Measurements from ENCODE around the gene TSPAN9. TPM values are rescaled to one million over a fixed set of nuclear protein-coding genes. Genes with fewer than 3 reads are reported as not detected.
A peak's percentile ranks its signal among the peaks of the same experiment; 100 is the strongest.

The TSPAN9 gene
- total RNA-seq, 1 donor from 2014 or later, result 8.4 TPM

- peak; percentile 76 for DNase-seq
Observed at GRCh38 chr12:3252450-3252891, 175.3 kb downstream of the TSPAN9 start.

DNA sequence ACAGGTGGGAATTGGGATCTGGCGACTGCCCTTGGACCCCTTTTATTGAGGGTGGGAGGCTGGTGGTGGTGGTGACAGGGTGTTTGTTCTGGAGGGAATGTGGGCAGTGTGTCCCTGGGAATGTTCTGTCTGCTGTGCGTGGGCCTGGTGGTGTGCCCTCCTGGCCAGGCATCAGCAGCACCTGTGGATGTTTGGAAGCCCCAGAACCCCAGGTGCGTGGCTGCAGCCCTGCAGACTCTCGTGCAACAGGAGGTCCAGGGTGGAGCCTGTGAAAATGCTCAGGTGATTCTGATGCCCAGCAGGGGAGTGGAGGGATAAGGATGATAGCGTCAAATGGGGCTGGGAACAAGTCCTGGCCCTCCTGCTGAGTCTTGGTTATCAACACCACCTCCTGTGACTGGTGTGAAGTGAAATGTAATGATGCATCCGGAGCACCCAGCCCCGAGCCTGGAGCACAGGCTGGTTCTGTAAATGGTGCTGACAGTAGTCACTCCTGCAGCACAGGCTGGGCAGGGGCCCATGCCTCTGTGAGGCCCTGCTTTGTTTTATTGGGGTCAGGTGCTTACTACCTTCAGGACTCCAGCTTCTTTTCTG, 176.6 kb downstream of the TSPAN9 start:
- DNase-seq, result no peak

DNA sequence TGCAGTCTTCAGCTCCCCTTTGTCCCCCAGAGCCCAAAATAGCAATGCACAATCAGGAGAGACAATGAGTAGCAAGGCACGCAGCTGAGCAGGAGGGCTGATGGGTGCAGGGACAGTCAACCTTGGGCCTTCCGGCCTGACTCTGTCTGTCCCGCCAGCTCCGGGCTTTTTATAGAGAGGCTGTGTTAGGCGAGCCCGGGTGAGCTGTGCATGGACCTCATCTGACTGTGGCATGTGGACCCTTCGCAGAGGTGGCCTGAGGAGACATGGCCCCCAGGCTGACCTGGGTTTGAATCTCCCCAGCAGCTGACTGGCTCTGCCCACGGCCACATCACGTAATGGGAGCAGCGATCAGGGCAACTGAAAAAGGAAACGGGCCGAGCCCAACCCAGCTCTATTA, 177.9 kb downstream of the TSPAN9 start:
- no peak for DNase-seq

DNA sequence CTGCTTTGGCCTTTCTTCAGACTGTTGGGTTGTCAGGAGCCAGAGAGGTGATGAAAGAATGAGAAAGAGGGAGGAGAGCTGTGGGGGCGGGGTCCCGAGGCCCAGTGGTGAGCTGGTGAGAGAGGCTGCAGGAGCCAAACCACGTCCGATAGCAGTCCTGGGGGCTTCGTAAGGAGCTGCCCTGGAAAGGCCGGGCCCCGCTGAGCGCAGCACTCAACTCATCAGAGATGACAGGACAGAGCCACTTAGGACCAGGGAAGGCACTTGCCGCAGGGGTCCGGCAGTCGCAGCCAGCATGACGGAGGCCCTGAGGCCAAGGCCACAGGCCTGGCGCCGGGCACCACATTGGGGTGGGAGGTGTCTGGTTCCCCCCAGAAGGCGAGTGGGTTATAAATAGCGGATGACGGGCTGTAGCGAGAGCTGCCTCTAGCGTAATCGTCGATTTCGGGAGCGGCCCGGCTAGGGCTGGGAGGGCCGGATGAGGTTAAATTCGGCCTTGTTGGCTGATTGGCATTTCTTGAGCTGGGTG, 179.0 kb downstream of the TSPAN9 start:
- DNase-seq, result no peak

DNA sequence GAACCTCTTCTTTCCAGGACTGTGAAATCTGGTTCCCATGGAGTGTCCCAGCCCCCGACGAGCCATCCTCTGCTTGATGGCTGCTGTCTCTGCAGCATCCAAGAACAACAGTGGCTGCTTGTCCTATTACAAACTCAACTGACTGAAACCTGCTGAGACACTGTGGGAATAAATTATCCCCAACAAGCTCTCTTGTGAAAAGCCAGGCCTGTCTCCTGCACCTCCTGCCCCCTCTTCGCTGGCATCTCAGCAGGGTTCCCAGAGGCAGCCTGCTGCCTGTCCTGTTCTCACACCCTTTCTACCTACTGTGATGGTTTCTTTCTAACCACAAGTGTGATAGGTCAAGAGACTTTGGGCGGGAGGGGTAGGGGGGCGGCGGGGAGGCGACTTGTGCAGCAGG, 180.2 kb downstream of the TSPAN9 start:
- DNase-seq, result no peak

DNA sequence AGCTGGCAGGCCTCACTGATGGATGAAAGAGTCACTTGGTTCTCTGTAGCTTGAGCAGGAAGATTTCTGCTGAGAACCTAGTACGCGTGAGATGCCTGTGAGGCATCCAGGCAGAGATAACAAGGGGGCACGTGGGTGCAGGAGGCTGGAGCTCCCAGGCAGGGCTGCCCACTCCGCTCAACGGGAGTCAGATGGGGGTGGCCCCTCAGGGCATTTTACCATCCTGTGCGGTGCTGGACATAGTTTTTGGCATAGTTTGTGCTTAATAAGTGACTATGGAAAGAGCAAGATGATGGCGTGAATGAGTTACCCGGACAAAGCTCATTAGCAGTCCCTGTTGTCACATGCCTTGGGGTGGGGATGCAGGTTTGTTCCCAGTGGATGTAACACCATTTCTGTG, 182.8 kb downstream of the TSPAN9 start:
- no peak for DNase-seq

GRCh38 chr12:3261782-3262359, 184.7 kb downstream of the TSPAN9 start:
- DNase-seq, result no peak

- no peak for DNase-seq
Observed at GRCh38 chr12:3262470-3262869, 185.3 kb downstream of the TSPAN9 start.

- no peak for DNase-seq
Observed at GRCh38 chr12:3263282-3263681, 186.1 kb downstream of the TSPAN9 start.

DNA sequence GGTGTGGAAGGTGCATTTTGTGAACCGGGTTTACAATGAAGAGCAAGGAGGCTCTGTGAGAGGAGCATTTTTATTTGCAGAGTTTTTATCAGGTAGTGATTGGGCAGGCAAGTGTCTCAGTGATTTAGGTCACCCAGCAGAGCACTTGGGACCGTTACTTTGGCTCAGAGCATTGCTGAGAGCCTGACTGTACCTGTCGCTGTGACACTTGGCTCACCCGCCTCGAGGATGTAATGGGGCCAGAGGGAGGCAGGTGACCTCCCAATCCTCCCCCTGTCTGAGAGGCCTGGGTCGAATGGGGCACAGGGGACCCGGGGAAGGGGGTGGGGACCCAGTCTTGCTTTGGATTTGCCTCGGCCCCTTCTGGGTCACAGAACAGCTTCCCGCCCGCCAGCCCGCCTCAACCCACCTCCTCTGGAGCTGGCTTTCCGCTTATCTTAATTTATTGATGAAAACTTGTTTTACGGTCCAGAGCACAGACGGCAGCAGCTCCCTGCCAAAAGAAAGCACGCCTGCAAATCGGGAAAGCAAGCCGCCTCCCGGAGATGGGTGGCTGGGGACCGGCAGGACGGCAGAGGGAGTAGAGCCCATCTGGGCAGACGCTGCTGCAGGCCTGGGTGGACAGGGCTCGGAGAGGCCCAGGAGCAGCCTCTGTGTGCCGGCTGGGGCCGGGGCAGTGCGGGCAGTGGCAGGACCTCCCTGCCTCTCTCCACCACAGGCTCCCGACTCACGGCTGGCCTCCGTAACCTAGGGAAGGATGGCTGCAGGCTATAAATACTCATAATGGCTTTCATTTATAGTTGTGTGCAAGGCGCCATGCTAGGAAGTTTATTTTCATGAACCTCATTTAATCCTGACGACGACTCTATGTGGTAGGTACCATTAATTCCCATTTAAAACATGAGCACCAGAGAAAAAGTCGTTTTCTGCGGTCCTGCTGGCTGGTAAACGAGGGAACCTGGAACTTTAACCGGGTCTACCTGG, 187.1 kb downstream of the TSPAN9 start:
- DNase-seq, result no peak

DNA sequence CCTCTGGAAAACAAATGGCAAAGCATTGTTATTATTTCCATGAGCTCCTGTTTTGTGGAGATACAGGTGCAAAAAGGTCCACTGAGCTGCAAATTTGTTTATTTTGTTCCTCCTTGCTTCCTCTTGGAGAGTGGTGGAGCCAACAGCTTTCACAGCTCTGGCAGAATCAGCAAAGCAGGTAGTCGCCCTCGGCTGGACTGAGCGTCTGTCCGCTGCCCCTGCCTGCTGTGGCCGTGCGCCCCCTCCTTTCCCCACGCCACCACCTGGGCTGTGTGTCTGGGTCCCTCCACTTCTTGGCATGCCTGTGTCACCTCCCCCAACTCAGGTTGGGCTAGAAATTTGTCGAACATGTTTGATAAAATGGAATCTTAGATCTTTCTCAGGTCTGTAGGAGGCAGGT, 188.2 kb downstream of the TSPAN9 start:
- DNase-seq, result no peak

DNA sequence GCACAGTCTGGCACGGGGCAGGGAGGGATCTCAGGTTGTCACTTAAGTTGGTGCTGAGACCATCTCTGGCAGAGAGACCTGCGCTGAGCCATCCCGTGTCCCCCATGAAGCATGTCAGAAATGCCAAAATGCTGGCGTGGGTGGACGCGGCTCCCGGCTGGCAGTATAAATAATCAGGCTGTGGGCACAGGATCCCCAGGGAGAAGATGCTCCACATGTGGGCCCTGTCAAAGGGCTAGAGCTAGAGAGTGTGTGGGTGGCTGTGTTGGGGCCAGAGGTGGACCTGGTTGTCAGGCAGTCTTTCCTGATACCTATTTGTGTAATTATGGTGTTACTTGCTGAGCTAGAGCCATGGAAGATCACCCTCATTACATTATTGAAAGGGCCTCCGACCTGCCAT, 189.5 kb downstream of the TSPAN9 start:
- no peak for DNase-seq

GRCh38 chr12:3267690-3268089, 190.5 kb downstream of the TSPAN9 start:
- DNase-seq, result no peak

DNA sequence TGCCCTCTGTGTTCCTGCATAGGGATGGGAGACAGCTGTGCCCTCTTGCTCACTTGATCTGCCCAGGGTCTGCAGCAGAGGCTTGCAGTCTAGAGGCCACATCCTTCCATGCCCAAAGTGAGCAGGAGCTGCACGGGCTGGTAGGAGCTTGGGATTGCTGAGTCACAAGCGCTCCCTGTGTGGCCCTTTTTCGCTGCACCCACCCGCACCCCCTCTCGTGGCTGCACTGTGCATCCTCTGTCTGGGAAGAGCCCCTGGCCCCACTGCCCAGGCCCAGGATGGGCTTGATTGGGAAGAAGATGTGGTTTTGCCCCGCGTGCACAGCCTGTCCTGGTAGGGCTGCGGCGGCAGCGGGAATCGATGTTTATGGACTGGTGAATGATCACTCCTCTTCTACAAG, 192.4 kb downstream of the TSPAN9 start:
- no peak for DNase-seq

DNA sequence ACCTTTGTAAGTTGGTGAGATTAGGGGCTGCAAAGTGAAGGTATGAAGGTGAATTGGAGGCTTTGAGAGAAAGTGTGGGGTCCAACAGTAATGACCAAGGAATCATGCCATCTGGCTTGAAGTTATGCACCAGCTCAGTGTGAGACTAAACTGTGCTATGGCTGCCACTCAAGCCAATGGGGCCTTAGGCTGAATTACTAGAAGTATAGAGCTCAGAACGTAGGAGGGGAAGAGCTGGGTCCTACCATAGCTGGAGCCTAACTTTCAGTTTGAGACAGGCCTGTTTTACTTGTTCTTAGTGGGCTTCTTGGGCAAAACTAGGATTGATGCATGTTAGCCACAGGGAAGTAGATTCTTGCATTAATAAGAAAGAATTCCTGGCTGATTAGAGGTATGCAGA, 194.0 kb downstream of the TSPAN9 start:
- no peak for DNase-seq

GRCh38 chr12:3271639-3272038, 194.5 kb downstream of the TSPAN9 start:
- DNase-seq, result no peak

- no peak for DNase-seq
Observed at GRCh38 chr12:3272958-3273357, 195.8 kb downstream of the TSPAN9 start.

GRCh38 chr12:3273409-3273853, 196.3 kb downstream of the TSPAN9 start:
- DNase-seq, result no peak

- no peak for DNase-seq
Observed at GRCh38 chr12:3274664-3275063, 197.5 kb downstream of the TSPAN9 start.

DNA sequence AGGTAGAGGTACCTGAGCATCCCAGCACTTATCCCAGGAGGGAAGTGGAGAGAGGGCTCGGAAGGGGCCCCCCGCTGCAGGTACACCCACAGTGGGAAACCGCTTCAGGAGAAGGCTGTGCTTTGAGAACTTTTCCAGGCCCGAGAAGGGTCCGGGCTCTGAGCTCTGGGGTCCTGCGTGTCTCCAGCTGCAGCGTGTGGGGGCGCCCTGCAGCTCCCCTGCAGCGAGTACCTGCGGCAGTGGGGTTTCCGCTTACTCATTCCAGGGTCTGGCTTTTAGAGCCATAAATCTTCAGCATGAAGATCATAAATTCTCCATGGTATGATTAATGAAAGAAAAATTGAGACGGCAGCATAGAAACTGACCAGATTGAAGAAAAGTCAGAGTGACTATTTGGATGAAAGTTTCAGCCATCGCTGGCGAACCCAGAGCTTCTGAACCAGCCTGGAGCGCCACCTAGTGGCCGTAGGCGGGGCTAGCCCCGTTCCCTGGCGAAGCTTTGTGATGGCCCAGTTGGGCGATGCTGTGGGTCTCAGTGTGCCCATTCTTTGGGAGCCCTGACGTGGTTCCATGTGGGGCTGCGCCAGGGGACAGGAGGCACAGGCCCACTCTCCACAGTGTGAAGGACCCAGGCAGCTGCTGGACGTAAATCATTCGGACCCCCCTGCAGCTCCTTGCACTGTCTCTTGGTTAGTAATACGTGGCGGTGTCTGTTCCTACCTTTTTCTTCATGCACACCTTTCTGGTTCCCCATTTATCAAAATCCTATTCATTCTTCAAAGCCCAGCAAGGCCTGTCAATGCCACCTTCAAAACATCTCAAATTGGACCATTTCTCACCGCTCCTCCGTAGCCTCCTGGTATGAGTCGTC, 198.2 kb downstream of the TSPAN9 start:
- peak; percentile 50 for DNase-seq

DNA sequence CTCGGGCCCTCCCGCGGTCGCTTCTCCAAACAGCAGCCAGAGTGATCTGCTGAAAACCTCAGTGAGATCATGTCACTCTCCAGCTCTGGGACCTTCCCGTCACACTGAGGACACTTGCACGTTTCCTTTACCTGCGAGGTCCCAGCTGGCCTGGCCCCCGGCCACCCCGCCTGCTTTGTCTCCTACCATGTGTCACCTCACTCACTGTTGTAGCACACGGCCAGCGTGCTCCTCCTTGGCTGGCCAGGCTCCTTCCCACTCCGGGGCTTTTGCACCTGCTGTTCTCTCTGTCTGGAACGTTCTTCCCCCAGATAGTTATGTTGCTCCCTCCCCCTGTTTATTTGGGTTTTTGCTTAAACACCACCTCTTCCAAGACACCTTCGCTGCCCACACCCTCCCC, 199.0 kb downstream of the TSPAN9 start:
- no peak for DNase-seq
